Stimulated activated CD4-positive, alpha-beta T cell treated with anti-CD3 and anti-CD28 coated beads, Interleukin-15, amount 100 ng/mL, for 48 hours (primary cell): ENCODE data around the gene C1orf116.

Source experiments
- DNase-seq, 2 donors: peaks; one replicate each; pipeline ENCODE4 v3.0.0-alpha.2; 2020; ENCODE audit warnings: low read depth in 2 of 2

C1orf116 gene

DNA sequence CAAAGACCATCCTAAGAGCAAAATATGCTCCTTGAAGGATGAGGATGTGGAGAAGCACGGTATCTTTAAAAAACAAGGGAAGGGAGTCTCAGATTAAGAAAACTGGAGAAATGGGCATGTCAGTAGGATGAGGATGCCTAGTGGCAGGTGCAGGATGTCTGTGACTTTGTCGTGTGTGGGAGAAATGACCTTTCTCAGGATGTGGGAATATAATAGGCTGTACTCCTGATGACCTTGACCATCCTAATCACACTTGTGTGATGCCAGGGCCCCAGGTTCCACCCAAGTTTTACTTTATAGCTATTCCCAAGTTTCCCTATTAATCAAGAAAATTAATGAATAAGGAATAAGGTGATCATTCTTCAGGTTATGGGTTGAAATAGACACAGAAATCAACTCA lies 12.9 kb downstream of the C1orf116 start:
- DNase-seq: no peak

DNA sequence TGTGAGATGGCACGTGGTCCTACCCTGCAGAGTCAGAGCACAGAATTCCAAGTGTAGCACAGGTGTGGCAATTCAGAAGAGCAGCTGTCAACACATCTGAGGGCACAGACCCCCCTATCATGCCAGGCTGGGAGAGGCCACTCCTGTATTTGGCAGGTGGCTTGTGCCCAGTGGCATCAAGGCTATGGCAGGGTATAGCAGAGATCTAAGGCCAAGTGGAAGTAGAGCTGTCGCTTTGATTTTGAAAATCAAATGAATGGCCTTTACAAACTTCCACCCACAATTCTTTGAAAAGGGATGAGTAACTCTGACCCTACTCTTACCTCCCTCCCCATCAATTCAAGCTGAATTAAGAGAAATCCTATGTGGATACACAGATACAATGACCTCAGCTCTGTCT lies 13.4 kb downstream of the C1orf116 start:
- no peak for DNase-seq

DNA sequence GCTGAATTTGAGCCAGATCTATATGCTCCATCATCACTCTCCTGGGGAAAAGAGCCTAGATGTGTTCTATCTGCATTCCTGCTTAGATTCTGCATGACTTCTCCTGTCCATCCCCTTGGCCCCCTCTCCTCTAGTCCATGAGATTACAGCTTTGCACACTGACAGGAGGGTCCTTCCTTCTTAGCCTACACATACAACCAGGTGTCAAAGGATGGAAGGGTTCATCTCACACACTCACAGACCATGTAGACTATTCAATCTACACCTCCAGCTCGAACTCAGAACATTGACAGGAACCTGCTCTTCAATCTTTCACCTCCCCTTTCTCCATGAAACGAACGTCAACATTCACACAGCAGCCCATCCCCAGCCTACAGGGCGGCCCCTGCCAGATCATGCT lies 13.8 kb downstream of the C1orf116 start:
- DNase-seq: no peak

DNA sequence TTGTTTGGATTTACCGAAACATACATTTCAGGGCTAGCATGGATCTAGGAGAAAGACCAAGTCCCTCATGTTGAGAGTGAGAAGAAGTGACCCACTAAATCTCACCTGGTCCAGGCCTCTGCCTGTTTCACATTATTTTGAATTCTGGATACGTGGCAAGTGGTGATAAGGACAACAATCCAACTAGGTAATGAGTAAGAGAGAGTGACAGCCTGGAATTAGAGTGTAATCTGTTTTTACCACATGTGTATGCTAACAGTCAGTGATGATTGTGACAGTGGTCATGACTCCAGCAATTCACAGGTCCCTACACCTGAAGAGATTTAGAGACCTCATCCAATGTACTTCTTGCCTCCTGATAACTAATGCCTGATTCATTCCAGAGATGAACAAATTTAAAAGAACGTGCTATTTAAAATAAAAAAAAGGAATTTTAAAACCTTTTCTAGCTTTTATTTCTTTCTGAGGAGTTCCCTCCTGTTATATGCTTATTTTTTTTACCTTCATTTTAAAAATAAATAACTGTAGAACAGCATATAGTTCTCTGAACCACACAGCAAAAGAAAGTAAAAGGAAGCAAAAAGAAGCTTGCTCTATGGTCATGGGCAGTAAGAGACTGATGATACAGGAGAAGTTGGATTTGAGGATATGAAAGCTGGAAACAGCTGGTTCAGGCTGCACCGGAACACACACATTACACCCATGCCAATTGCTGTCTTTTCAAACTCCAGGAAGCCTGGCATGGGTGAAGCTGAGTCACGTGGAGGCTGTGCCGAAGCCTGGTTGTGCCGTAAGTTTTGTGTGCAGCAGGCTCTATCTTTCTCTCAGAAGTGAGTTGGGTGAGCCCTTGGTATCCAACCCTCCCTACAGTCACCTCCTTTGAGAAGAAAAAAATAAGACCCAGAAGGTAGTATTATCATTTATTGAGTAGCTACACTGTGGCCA lies 14.7 kb downstream of the C1orf116 start:
- no peak for DNase-seq

DNA sequence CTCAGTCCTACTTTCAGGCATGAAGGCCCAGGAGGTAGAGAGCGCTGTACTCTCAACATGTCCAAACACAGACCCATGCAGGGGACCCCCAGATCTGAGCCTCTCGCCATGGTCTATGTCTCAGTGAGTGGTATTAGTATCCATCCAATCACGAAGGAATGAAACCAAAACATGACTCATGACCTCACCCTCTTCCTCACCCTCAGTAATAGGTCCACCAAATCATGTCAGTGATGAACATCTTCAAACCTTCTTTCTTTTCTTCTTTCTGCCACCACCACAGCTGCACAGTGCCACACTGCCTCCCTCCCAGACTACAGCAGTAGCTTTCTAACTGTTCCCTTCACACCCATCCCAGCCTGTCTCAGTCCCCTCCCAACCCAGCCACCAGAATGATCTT lies 16.8 kb downstream of the C1orf116 start:
- no peak for DNase-seq

DNA sequence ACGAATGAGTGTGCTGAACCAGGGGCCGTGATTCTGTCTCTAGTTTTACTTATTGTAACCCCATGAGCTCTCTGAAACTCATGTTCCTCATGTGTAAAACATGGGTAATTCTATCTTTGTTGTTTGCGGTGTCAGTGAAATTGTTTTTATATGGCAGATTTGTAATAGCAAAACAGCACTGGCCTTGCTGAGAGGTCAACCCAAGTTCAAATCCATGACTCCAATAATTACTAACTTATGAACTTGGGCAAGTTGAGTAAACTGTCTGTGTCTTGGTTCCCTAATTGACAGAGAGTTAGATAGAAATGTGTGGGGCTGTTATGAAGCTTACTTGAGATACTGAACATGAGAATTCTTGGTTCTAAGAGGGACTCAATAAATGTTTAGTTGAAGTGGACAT lies 17.8 kb downstream of the C1orf116 start:
- no peak for DNase-seq

DNA sequence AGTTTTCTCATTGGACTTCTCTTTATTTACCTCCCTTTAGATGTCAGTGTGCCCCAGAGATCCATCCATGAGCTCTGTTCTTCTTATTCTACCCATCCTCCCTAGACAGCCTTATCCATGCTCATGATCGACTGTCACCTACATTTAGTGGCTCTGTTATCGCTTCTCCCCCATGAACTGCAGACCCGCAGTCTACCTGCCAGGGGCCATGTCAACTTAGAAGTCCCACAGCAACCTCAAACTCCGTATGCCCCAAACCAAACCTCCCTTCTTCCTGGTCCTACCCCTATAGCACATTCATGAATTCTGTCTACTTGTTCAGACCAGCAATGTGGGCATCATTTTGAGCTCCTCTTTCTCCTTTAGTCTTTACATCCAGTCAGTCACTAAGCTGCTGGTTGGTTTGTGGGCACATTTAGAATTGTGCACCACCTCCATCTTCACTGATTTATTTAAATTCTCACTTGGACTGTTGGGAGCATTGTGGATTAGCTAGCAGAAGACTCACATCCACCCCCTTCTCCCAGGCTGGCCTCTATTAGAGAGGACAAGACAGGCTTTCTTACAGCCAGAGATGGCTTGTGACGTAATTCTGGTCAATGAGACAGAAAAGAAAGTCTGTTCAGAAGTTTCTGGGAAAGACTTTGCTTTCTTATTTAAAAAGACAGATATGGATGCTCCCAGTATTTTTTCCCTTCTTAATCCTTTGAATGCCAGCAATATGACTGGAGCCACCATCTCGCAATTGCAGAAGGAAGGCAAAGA lies 19.1 kb downstream of the C1orf116 start:
- DNase-seq: no peak

DNA sequence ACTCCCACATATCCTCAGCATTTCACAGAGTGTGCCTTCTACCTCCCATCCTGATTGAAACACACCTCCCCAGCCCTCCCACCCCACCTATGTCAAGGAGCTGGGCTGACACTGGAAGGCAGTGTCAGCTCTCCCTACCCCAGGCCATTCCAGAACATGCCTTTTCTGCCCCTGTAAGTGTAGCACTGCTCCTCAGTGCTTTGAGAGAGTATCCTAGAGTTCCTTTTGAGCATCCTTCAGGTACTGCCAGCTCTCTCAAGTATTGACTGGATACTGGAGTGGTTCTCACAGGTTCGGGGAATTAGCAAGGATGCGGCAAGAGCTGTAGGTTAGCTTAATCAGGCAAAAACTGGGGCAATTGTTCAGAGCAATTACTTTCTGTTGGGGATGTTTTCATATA lies 21.8 kb downstream of the C1orf116 start:
- no peak for DNase-seq

DNA sequence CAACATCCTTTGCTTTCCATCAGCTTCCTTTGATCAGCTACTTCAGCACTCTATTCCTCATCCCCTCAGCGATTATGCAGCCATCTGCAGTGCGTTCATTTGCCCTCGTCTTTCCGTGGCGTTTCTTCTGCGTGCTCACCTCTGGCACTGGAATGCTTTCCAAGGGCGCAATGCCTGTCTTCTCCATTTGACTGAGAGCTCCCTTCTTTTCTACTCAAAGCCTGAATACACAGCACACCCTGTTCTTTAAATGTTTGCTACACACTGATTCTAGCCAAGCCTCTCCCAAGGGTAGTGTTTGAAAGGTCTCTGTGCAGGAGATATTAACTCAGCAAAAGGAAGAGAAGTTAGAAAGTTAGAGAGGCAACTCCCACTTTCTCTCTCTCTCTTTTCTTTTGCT lies 22.6 kb downstream of the C1orf116 start:
- DNase-seq: no peak

DNA sequence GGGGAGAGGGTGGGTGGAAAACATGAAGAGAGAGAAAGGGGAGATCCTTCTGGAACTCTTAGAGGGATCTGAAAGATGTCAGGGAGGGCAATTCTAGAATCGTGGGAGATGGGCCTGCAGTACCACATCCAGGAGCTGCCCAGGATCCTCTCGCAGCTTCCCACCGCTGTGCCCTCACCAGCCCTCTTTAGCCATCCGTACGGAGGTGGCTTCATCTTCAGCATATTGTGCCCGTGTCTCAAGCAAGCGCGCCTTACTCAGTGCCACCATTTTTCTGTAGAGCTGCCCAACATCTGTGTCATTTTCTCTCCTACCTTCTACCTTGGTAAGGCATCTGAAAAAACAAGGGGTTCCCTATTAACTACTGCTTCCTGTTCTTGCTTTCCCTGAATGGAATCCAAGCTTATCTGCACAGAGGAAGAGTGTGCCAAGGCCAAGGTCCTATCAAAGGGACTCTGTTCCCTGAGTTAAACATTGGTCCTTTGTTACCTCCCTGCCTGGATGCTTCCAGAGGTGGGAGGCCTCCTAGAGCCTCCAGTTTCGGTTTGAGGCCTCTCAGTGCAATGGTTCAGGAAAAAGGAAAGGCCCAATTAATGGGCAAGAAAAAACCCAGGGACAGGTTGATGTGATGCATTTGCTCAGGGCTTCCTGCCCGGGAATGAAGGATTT lies 23.2 kb downstream of the C1orf116 start:
- no peak for DNase-seq

DNA sequence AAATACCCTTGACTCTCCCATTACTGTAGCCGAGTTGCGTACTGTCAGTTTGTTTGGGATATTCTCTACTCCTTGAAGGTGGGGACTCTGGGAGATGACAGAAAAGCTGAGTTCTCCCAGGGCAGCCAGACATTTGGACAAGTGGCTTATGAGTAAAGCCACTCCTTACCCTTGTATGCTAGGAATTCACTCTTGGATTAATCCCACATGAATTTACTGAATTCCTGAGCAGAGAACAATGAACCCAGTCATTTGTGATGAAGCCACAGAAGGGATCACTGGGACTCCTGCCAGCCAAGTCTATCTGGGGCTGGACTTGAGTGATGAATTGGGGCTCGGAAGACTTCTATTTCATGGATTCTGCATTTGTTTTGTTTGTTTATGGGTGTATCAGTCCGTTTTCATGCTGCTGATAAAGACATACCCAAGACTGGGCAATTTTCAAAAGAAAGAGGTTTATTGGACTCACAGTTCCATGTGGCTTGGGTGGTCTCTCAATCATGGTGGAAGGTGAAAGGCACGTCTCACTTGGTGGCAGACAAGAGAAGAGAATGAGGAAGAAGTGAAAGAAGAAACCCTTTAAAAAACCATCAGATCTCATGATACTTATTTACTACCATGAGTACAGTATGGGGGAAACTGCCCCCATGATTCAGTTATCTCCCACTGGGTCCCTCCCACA lies 25.1 kb downstream of the C1orf116 start:
- no peak for DNase-seq

DNA sequence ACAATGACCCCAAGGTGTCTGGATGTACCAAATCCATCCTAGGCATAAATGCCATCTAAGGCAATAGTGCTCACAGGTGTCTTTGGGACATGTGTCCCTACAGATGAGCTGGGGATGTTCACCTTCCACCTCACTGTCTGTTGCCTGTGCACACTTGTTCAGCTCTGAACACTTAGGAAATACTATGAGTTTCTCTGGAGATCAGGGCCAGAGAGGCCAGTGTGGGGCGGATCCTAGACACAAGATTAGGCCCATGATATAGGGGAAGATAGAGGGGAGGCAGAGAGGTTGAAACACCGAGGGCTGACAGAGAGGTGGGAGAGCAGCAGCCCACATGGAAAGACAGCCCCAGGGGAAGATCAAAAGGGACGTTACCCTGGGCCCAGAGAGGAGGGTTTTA lies 25.6 kb downstream of the C1orf116 start:
- DNase-seq: no peak

DNA sequence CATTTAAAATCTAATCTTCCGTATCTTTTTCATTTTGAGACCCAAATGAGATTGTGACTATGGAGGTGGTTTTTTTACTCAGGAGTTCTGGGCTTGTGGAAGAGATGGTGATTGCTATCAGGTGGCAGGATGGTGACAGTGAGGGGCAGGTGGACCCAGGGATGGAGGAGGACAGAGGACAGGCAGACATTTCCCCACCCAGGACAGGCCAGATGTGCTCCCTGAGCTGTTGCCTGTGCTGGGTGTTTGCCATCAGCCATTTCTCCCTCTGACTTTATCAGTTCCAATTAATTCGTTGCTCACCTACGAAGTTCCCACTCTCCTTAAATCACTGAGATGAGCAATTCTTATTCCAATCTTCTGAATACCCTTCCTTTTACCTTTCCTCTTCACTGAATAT lies 26.5 kb downstream of the C1orf116 start:
- no peak for DNase-seq

DNA sequence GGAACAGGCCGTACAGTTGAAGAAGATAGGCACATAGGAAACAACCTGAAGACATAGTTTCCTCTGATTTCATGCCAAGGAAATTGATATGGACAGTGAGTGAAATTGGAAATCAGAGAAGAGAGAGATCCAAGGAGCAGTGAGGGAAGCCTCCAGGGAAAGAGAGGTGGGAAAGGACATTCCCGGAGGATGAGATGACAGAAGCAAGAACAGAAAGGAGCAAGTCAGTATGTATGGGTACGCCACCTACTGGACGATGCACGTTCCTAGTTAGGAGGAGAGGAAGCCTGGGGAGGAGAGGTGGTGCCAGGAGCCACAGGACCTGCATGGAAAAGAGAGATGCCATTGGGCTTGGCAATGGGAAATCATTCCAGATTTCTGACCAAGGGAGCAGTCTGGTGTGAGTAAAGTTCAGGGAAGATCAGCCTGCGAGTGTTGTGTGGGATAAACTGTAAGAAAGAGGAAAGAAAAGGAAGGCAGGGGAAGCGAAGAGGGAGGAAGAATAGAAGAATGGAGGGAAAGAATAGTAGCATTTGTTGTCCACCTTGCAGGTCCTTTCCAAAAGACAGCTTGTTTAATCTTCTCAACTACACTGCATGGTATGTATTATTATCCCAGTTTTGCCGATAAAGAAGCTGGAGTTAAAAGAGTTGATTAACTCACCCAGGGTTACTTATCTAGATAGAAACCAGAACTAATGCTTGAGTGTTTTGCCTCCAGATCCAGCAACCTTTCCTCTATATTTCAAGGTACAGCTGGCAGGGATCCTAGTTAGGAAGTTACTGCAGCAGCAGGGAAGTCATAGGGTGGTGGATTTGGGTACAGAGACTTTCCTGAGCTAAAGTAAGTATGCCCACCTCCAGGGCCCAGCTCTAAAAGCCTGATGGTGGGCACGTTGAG lies 27.4 kb downstream of the C1orf116 start:
- peak; percentile 19 to 24 for DNase-seq

DNA sequence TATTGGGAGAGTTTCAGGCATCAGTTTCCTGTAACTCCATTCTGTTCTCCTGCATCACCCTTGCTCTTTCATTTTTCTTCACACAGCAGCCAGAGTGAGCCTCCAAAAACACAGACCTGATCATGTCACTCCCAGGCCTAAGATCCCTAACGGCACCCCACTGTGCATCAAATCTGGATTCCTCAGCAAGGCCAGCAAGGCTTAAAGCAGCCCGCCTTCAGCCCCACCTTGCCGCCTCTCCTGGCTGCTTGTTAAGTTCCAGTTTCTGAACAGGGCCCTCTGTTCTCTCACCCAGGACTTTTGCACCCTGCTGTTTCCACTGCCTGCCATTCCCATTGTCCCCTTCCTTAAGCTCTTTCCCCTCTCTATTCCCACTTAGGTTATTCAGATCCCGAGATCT lies 29.3 kb downstream of the C1orf116 start:
- no peak for DNase-seq

DNA sequence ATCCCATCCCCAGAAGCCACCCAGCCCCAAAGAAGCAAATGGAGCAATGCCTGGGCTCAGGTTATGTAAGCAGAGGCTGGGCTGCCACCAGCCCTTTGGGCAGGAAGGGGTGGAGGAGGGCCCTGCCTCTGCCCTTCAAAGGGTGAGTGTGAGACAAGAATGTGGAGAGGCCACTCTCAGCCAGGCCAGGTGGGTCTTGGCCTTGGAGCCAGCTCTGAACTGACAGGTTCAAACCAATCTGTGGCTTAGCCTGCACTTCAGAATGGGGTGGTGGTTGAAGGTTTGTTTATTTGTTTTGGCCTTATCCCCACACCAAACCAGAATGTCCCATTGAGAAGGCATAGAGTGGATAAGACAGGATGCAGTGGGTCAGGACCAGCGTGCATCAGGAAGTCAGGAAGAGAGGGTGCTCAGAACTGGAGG lies 29.8 kb downstream of the C1orf116 start:
- no peak for DNase-seq

DNA sequence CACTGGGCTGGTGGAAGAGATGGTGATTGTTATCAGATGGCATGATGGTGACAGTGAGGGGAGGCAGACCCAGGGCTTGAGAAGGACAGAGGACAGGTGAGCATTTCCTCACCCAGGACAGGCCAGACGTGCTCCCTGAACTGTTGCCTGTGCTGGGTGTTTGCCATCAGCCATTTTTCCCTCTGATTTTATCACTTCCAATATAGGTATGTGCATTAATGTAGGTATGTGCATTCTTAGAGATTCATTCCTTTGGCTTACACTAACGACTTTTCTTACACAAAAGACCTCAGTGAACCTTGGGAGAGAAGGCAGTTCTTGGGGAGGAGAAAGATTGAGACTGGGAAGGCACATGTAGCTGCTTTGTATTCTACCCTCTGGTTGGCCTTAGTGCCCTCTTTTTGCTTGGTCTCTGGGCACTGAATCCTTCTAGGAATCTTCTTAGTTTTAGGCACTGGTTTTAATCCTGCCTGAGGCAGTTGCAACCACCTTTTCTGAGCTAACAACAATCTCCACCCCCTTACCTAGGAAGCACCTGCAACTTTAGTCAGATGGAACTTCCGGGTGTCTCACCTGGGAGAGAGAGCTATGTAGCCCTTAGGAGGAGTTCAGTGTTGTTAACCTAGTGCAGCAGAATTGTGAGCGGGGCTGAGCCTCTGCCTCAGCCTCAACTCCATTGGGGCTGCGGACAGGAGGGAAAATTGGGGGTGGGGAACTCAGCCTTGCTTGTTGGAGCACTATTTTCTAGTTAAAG lies 30.9 kb downstream of the C1orf116 start:
- DNase-seq: no peak

DNA sequence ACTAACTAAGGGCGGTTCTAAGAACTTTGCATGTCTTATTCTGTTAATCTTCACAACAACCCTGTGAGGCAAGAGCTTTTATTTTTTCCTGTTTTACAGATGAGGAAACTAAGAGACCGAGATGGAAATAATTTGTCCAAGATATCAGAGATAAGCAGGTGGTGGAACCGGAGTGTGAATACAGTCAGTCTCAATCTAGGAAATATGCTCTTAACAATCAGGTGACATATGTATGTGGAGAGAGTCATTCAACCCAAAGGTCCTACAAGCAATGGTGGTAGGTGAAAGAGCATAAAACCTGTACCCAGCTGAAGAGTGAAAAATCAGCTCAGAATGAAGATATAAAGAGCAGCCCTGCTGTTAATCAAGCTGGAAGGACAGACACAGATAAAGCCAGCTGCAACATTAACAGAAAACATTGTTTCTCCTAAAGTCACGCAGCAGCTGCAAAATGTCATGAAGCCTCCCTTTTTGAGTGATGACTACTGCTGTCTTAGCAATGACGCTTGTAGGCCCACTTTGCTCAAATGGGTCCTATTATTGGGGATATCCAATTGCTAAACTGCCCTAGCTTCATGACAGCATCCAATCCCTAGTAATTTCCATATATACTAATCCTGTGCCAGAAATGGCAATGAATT lies 31.8 kb downstream of the C1orf116 start:
- no peak for DNase-seq

DNA sequence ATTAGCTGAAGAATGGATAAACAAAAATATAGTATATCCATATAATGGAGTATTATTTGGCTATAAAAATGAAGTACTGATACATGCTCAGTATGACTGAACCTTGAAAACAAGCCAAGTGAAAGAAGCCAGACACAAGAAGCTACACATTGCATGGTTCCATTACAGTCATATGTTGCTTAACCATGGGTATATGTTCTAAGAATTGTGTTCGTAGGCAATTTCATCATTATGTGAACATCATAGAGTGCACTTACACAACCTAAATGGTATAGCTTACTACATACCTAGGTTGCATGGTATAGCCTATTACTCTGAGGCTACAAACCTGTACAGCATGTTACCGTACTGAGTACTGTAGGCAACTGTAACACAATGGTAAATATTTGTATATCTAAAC lies 33.7 kb downstream of the C1orf116 start:
- DNase-seq: no peak

DNA sequence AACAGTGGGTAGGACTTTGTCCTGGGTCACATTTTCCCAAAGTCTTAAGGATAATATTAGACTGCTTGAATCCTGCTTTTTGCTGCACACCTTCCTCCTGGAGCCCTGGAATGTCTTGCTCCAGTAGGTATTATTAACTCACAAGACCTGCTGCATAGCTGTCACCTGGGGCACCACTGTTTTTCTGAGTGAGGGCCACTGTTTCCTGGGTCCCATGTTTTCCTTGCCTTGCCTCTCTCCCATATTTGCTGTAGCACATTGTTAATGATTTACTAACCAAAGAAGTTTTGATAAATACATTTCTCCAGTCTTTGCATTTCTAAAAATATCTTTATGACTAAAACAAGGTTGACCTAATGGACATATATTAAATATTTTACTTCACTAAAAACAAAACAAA lies 39.8 kb downstream of the C1orf116 start:
- no peak for DNase-seq
